Naive B cell (primary cell): ENCODE results near the gene FCN2. TPM values are rescaled to one million over a fixed set of nuclear protein-coding genes. Genes with fewer than 3 reads are reported as not detected.

Source experiments
- ATAC-seq, 2 donors: fragments of 150-1000 bp; cut with Tn5 transposase; 2 replicates each; pipeline ENCODE4 v1.10.0; 2021; ENCODE audit warnings: low read depth in 2 of 2, mild to moderate bottlenecking in 2 of 2, moderate library complexity in 2 of 2
- DNase-seq: peaks from one replicate; pipeline ENCODE4 v3.0.0; 2022
- H3K27ac Mint-ChIP-seq, 6 donors: one replicate each; pipeline ENCODE4 v1.8.0; 2020 to 2022; ENCODE audit warnings: mild to moderate bottlenecking in 6 of 6, mixed read lengths in 6 of 6, moderate library complexity in 5 of 6, inconsistent platforms in 2 of 6
- H3K27me3 Mint-ChIP-seq, 3 donors: one replicate each; pipeline ENCODE4 v1.8.0; 2021 to 2022; ENCODE audit warnings: mixed read lengths in 3 of 3, mild to moderate bottlenecking in 1 of 3
- H3K36me3 Mint-ChIP-seq, 2 donors: one replicate each; pipeline ENCODE4 v1.8.0; 2020 to 2022; ENCODE audit warnings: mixed read lengths in 2 of 2, inconsistent platforms in 1 of 2, mild to moderate bottlenecking in 1 of 2
- H3K4me1 Mint-ChIP-seq, 3 donors: one replicate each; pipeline ENCODE4 v1.8.0; 2020 to 2022; ENCODE audit warnings: mixed read lengths in 3 of 3, inconsistent platforms in 1 of 3, mild to moderate bottlenecking in 1 of 3, moderate library complexity in 1 of 3
- H3K4me3 Mint-ChIP-seq, 8 donors: one replicate each; pipeline ENCODE4 v1.8.0; 2020 to 2022; ENCODE audit warnings: mild to moderate bottlenecking in 8 of 8, mixed read lengths in 8 of 8, moderate library complexity in 8 of 8, inconsistent platforms in 2 of 8
- H3K9me3 Mint-ChIP-seq, 7 donors: one replicate each; pipeline ENCODE4 v1.8.0; 2020 to 2022; ENCODE audit warnings: mixed read lengths in 7 of 7, mild to moderate bottlenecking in 5 of 7, inconsistent platforms in 2 of 7, moderate library complexity in 1 of 7
- polyA plus RNA-seq, 6 donors: library from polyadenylated mRNA; unstranded; fragments of 300-500 nt; fragmentation: Illumina TruSeq; gene quantifications; one replicate each; pipeline ENCODE4 v1.2.3, GENCODE V29; 2021; ENCODE audit warnings: low read depth in 6 of 6

Gene FCN2
- polyA plus RNA-seq, 6 donors from 2014 or later = not detected

DNA sequence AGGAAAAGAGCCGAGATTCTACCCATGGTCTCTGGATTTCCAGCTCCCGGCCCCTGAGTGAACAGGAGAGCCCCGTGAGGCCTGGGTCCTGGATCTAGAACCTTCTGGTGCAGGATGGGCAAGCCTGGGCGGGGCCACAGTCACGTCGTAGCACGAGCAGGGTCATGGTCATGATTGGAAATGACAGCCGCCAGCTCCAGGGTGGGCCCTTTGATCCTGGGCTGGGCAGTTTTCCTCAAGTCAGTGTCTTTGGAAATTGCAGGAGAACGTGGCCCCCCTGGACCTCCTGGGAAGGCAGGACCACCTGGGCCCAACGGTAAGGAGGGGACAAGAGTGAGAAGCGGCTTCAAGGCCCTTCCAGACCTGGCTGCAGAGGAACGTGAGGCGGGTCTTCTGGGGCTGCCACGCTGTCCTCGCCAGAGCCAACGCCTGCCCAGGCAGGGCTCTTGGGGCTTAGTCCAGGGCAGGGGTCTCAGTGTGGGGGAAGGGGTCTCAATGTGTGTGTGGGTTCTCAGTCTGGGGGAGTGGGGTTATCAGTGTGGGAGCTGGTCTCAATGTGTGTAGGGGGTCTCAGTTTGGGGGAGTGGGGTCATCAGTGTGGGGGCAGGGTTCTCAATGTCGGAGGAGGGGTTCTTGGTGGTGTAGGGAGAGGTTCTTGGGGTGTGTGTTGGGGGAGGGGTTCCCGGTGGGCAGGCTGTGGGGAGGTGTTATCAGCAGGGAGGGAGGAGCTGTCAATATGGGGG, 2.6 kb downstream of the FCN2 start:
- ATAC-seq (no peak), DNase-seq (no peak)
- H3K4me1 Mint-ChIP-seq = peaks cover 4 to 10% (median 5%) of the 10 kb centered on the region in 3 donors
- peaks cover 14 to 62% (median 58%) of the 10 kb centered on the region in 3 donors for H3K27me3 Mint-ChIP-seq
- no peaks in the 10 kb centered on the region for H3K9me3 Mint-ChIP-seq
- no peaks in the 10 kb centered on the region for H3K36me3 Mint-ChIP-seq
- H3K4me3 Mint-ChIP-seq = no peak overlapping the region
- H3K27ac Mint-ChIP-seq = no peak overlapping the region

DNA sequence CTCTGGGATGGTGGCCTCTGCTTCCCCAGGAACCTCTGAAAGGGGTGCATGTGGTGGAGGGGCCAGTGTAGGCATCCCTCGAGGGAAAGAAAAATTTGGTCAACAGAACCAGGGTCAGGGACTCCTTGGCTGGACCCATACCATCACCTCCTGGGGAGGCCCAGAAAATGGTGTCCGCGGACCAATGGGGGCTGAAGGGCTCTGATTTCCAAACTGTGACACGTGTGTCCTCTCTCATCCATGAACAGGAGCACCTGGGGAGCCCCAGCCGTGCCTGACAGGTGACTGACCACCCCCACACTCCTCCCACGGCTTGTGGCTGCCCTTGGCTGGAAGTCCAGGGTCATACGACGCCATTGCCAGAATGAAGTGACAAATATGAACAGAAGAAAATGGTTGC, 3.9 kb downstream of the FCN2 start:
- Mint-ChIP-seq H3K36me3 (no peaks in the 10 kb centered on the region), H3K4me1 (peaks cover 4 to 18% (median 5%) of the 10 kb centered on the region in 3 donors), H3K27ac (no peak overlapping the region), H3K9me3 (no peaks in the 10 kb centered on the region), H3K27me3 (peaks cover 21 to 65% (median 62%) of the 10 kb centered on the region in 3 donors), H3K4me3 (no peak overlapping the region)
- DNase-seq = no peak
- no peak for ATAC-seq

DNA sequence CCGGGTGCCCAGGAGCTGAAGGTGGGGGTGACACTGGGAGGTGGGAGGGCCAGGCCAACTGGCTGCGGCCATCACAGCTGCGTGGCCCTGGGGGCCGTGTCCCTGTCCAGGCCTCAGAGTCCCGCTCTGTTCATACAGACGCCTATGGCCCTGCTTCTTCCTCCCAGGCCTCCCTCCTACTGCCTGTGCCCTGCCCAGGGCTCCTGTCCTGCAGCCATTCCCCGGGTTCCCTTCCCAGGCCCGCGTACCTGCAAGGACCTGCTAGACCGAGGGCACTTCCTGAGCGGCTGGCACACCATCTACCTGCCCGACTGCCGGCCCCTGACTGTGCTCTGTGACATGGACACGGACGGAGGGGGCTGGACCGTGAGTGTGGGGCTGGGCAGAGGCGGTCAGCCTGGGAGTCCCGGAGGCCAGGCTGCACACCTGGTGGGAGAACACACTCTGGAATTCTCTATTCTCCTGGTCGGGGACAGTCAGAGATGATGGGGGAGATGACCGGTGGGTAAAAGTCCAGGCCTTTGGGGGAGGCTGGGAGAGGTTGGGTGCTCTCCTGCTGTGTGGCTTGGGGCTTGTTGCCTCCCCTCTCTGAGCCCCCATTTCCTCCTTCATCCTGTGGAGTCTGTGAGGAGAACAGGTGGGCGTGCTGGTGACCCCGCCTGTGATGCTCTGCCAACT, 4.5 kb downstream of the FCN2 start:
- H3K36me3 Mint-ChIP-seq = no peaks in the 10 kb centered on the region
- H3K27me3 Mint-ChIP-seq = peaks cover 21 to 62% (median 60%) of the 10 kb centered on the region in 3 donors
- ATAC-seq (no peak), DNase-seq (no peak)
- H3K9me3 Mint-ChIP-seq = no peaks in the 10 kb centered on the region
- peaks cover 8 to 23% (median 8%) of the 10 kb centered on the region in 3 donors for H3K4me1 Mint-ChIP-seq
- no peak overlapping the region for H3K27ac Mint-ChIP-seq
- H3K4me3 Mint-ChIP-seq = no peak overlapping the region

DNA sequence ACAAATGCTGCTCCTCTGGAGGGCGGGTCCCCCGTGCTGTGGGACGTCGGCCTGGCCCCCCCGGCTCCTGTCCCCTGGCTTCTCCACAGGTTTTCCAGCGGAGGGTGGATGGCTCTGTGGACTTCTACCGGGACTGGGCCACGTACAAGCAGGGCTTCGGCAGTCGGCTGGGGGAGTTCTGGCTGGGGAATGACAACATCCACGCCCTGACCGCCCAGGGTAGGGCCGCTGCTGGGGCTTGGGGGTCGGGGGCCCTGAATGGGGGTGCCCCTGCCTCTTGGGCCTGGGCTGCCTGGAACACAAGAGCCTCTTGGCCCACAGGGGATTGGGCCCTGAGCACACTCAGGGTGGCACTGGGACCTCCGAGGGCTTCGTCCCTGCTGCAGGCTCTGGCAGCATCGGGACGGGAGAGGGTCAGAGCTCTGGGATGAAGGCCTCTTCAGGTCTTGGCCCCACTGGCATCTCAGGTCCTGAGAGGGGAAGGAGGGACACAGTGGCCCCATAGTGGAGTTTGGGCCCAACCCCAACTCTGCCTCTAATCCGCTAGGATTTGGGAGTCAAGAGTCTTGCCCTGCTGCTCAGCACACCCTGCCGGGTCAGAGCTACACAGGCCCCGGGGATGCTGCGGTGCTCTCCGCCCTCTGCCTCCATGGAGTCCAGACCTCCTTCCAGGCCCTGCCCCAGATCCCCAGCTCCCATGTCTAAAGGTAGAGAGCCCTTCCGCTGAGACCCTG, 5.2 kb downstream of the FCN2 start:
- Mint-ChIP-seq H3K27me3 (peaks cover 21 to 62% (median 58%) of the 10 kb centered on the region in 3 donors), H3K36me3 (no peaks in the 10 kb centered on the region), H3K4me1 (peaks cover 8 to 23% (median 8%) of the 10 kb centered on the region in 3 donors), H3K27ac (no peak overlapping the region), H3K4me3 (no peak overlapping the region), H3K9me3 (no peaks in the 10 kb centered on the region)
- DNase-seq = no peak
- ATAC-seq = no peak

DNA sequence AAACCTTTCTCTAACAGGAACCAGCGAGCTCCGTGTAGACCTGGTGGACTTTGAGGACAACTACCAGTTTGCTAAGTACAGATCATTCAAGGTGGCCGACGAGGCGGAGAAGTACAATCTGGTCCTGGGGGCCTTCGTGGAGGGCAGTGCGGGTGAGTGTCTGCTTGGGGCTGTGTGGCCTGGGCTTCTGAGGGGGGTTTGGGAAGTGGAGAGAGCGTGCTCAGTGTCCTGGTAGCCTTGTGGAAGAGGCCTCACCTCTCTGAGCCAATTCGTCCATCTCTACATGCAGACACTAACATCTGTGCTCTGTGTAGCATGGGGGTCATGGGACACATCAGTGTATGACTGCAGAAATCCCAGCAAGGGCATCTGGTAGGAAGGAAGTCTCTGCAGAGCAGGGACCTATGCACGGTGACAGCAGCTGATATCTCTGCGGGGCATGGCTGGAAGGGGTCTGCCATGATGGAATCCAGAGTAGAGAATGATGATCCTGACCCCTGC, 5.9 kb downstream of the FCN2 start:
- H3K27ac Mint-ChIP-seq = no peak overlapping the region
- H3K36me3 Mint-ChIP-seq = no peaks in the 10 kb centered on the region
- H3K4me3 Mint-ChIP-seq = no peak overlapping the region
- H3K9me3 Mint-ChIP-seq = no peaks in the 10 kb centered on the region
- no peak for ATAC-seq
- peaks cover 21 to 64% (median 56%) of the 10 kb centered on the region in 3 donors for H3K27me3 Mint-ChIP-seq
- peaks cover 8 to 23% (median 8%) of the 10 kb centered on the region in 3 donors for H3K4me1 Mint-ChIP-seq
- DNase-seq = no peak

GRCh38 chr9:134887219-134887618, 6.6 kb downstream of the FCN2 start:
- Mint-ChIP-seq H3K27ac (no peak overlapping the region), H3K27me3 (peaks cover 21 to 65% (median 56%) of the 10 kb centered on the region in 3 donors)

GRCh38 chr9:134887686-134888602, 7.3 kb downstream of the FCN2 start:
- peaks cover 24 to 65% (median 51%) of the 10 kb centered on the region in 3 donors for H3K27me3 Mint-ChIP-seq
- no peak for ATAC-seq
- H3K36me3 Mint-ChIP-seq = no peaks in the 10 kb centered on the region
- H3K9me3 Mint-ChIP-seq = no peaks in the 10 kb centered on the region
- no peak overlapping the region for H3K4me3 Mint-ChIP-seq
- DNase-seq = no peak
- peak overlapping the region in 2 of 6 donors; percentile 8 to 76 for H3K27ac Mint-ChIP-seq
- peaks cover 8 to 21% (median 8%) of the 10 kb centered on the region in 3 donors for H3K4me1 Mint-ChIP-seq

More at GRCh38 chr9:134887219-134887618, 6.6 kb downstream of the FCN2 start:
- H3K9me3 Mint-ChIP-seq = no peaks in the 10 kb centered on the region
- no peak for DNase-seq
- ATAC-seq = no peak
- peaks cover 8 to 23% (median 8%) of the 10 kb centered on the region in 3 donors for H3K4me1 Mint-ChIP-seq
- H3K4me3 Mint-ChIP-seq = peak overlapping the region in 1 of 8 donors; percentile 37
- H3K36me3 Mint-ChIP-seq = no peaks in the 10 kb centered on the region

- Mint-ChIP-seq H3K27me3 (peaks cover 25 to 59% (median 48%) of the 10 kb centered on the region in 3 donors), H3K9me3 (peaks cover 0 to under 1% (median 0%) of the 10 kb centered on the region in 7 donors), H3K36me3 (no peaks in the 10 kb centered on the region), H3K27ac (no peak overlapping the region), H3K4me1 (peaks cover 8 to 19% (median 8%) of the 10 kb centered on the region in 3 donors), H3K4me3 (no peak overlapping the region)
- ATAC-seq = no peak
- DNase-seq = no peak
Measured at GRCh38 chr9:134888603-134889190, 8.1 kb downstream of the FCN2 start.

DNA sequence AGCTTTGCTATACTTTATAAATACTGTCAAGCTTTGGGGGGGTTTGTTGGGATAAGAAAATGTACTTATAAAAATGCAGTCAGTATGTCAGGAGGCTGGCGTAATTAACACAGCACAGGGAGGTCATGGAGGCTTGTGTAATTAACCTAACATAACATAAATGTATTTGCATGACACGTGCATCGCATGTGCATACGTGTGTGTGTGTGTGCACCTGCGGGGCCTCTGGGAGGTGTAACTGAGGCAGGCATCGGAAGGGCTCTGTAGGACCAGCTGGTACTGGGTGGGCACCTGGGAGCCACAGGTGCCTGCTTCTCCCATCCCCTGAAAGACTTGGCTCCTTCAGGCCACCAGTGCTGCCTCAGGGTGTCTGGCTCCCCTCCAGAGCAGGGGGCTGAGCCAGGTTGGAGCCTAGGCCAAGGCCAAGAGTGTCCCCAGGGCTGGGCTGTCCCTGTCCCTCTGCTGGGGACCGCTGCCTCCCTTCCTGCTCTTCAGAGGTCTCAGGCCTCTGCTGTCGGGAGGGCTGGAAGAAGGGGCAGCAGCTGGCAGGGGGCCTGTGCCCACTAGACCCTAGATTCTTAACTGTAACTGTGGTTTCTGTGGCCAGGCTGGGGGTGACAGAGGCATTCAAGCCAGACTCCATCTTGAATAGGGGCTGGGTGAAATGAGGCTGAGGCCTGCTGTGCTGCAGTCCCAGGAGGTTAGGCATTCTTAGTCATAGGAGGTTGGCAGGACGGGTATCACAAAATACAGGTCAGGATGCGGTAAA, 9.0 kb downstream of the FCN2 start:
- H3K27me3 Mint-ChIP-seq = peaks cover 20 to 54% (median 47%) of the 10 kb centered on the region in 3 donors
- H3K27ac Mint-ChIP-seq = peak overlapping the region in 2 of 6 donors; percentile 25 to 73
- peaks cover 0 to 2% (median under 1%) of the 10 kb centered on the region in 7 donors for H3K9me3 Mint-ChIP-seq
- DNase-seq (no peak), ATAC-seq (no peak)
- peaks cover 8 to 19% (median 8%) of the 10 kb centered on the region in 3 donors for H3K4me1 Mint-ChIP-seq
- no peaks in the 10 kb centered on the region for H3K36me3 Mint-ChIP-seq
- peak overlapping the region in 1 of 8 donors; percentile 63 for H3K4me3 Mint-ChIP-seq

DNA sequence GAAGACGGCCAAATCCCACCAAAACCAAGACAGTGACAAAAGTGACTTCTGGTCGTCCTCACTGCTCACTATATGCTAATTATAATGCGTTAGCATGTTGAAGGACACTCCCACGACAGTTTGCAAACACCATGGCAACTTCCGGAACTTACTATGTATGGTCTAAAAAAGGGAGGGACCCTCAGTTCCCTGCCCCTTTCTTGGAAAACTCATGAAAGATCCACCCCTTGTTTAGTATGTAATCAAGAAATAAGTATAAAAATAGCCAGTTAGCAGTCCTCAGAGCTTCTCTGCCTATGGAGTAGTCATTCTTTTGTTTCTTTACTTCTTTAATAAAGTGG, 9.5 kb downstream of the FCN2 start:
- H3K36me3 Mint-ChIP-seq = peaks cover 0 to 2% of the 10 kb centered on the region in 2 donors
- H3K27ac Mint-ChIP-seq = peak overlapping the region in 1 of 6 donors; percentile 25
- H3K27me3 Mint-ChIP-seq = peaks cover 26 to 49% (median 45%) of the 10 kb centered on the region in 3 donors
- peak overlapping the region in 1 of 8 donors; percentile 63 for H3K4me3 Mint-ChIP-seq
- DNase-seq = no peak
- peaks cover 8 to 19% (median 8%) of the 10 kb centered on the region in 3 donors for H3K4me1 Mint-ChIP-seq
- no peak for ATAC-seq
- H3K9me3 Mint-ChIP-seq = peaks cover 0 to 6% (median 4%) of the 10 kb centered on the region in 7 donors

- DNase-seq (no peak), ATAC-seq (no peak)
- Mint-ChIP-seq H3K27ac (peak overlapping the region in 1 of 6 donors; percentile 52), H3K27me3 (peaks cover 30 to 47% (median 42%) of the 10 kb centered on the region in 3 donors), H3K9me3 (peaks cover 0 to 10% (median 4%) of the 10 kb centered on the region in 7 donors), H3K4me3 (no peak overlapping the region), H3K4me1 (peaks cover 8 to 19% (median 8%) of the 10 kb centered on the region in 3 donors), H3K36me3 (peaks cover 0 to 6% of the 10 kb centered on the region in 2 donors)
Measured at GRCh38 chr9:134891053-134891452, 10.4 kb downstream of the FCN2 start.
